Measurements from ENCODE around the gene SLC18A2.

GRCh38 chr10:117222976-117223692 is 17.8 kb upstream of the SLC18A2 start:
- TF ChIP-seq EZH2 (IDR thresholded peaks at IDR 0.05; ENCODE audit: insufficient read depth, poor library complexity, severe bottlenecking) (no peak), EZH2phosphoT487 (IDR thresholded peaks at IDR 0.05; ENCODE audit: insufficient read depth, low read depth) (no peak)
